GM15510 (cell line): Measurements from ENCODE around the gene FGD1.

Source experiments
- POLR2A ChIP-seq: IDR thresholded peaks from 3 replicates; pipeline ENCODE4 v1.6.1; 2011; ENCODE audit warnings: borderline replicate concordance; ENCODE audit not compliant: insufficient read length; ENCODE audit errors: extremely low read depth

FGD1 gene

DNA sequence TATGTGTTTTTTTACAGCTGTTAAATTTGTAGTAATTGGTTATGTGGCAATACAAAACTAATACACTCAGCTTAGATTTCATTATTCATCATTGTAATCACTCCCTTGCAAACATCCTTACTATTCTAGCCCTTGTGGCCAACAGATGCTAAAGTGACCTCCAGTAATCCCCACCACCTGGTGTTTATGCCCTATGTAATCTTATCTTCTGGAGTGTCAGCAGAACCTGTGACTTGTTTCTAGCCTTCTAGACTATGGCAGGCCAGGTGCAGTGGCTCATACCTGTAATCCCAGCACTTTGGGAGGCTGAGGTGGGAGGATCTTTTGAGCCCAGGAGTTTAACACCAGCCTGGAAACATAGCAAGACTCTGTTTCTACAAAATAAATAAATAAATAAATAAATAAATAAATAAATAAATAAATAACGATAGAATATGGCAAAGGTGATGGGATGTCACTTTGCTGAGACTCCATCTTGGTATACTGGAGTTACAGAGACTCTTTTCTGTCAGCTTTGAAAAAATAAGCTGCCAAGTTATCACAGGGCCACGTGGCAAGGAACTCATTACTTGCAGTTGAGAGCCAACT is 68.1 kb downstream of the FGD1 start:
- no peak for TF ChIP-seq POLR2A

DNA sequence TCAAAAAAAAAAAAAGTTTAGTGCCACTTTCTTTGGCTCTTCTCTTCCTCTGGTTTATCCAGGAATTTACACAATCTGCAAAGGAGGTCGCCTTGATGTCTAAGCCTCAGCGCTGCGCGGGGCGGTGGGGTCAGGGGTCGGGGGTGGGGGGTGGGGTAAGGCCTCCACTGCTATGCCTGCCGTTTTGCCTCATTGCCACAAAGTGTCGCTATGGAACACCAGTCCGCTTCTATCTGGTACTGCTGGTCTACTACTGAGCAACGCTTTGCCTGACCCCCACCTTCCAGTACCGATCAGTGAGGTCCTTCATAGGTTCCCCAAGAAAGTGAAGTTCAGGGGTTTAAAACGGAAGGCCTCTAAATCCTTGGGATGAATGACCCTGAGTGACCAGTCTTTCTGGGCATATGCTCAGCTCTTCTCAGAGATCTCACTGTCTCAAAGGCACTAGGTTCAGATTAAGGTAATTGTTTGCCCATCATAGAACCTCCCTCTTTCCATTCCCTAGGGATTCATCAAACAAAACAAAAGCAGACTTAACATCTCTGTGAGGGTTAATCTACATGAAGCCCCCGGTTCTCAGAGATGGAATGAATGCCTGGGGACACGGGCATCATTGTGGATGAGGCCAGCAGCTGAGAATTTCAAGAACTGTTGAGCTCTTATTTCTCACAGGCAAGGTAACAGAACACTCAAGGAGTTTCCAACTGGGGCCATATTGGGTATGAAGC is 72.7 kb downstream of the FGD1 start:
- no peak for TF ChIP-seq POLR2A

DNA sequence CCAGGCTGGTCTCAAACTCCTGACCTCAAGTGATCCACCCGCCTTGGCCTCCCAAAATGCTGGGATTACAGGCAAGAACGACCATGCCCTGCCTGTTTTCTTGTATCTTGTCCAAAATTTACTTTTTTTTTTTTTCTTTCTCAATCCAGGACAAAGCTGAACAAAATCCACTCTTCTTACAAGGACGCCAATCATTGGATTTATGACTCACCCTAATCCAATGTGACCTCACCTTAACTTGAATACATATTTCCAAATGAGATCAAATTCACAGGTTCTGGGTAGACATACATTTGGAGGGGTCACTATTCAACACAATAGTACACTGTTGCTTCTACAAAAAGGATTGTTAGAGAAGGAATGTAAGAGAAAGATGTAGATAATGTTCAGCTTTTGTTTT is 73.9 kb downstream of the FGD1 start:
- no peak for TF ChIP-seq POLR2A

DNA sequence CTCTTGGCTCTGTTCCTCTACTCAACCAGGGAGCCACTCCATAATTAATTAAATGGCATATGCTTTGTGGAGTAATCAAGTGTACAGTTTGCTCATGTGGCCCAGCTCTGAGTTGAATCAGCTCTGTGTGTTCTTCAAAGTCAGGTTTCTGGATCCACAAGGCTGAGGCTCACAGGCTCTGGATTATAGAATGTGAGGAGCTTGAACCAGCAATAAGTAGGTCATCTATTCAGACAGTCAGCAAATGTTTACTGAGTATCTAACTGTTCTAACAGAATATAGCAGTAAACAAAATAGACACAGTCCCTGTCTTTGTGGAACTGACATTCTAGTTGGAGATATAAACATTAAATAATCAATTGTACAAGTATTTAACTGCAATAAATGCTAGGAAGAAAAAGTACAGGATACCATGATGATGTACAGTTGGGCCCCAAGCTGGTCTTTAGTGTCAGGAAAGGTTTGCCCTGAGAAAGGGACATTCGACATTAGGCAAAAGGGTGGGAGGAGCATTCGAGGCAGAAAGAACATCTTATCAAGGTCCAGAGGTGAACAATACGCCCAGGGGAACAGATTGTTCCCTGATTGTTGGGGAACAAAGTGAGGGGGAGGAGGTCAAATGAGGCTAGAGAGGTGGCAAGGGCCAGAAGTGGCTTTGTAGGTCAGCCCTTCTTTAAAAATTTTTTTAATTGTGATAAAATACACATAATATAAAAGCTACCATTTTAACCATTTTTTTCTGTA is 76.3 kb downstream of the FGD1 start:
- TF ChIP-seq POLR2A: no peak

DNA sequence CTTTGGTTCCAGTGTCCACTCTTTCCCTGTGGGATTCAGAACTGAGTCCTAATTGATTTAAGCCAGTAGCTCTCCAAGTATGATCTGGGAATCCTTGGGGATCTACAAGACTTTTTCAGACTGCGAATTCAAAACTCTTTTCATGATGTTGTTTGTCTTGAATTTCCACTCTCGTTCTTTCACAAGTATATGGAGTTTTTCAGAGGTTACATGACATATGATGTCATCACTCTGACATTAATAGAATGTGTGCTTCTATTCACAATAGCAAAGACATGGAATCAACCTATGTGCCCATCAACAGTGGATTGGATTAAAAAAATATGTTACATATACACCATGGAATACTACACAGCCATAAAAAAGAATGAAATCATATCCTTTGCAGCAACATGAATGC is 79.1 kb downstream of the FGD1 start:
- TF ChIP-seq POLR2A: no peak

DNA sequence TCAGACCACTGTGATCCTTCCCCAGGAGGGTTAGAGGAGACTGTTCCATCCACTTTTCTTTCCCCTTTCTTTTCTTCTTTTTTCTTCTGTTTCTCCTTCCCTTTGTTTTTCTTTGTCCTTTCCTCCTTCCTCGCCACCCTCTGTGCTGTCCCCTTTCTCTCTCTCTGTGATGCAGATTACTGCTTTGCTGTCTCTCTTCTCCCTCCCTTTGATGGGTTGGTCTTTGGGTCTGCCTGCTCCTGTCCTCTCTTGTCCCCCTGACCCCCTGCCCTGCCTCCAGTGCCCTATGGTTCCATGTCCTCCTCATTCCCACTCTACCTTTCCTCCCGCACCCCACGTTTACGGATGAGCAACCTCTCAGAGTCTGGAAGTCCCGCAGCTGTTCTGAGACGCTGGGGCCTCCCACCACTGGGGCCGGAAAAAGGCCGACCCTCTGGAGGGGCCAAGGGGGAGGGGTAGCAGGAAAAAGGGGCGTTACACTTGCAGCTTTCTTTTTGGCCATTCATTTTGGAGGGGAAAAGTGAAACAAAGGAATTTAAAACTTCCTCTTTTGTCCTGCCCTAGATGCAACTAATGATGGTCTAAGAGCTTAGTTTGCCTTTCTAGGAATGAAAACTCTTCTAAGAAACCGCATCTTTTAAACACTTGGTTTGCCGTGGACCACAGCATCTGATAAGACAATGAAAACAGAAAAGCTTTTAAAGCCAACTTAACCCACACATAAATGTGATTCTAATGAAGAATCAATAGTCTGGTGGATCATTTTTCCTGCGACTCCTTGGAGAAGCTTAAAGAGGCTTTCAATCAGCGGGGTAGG is 80.3 kb downstream of the FGD1 start:
- TF ChIP-seq POLR2A: no peak

DNA sequence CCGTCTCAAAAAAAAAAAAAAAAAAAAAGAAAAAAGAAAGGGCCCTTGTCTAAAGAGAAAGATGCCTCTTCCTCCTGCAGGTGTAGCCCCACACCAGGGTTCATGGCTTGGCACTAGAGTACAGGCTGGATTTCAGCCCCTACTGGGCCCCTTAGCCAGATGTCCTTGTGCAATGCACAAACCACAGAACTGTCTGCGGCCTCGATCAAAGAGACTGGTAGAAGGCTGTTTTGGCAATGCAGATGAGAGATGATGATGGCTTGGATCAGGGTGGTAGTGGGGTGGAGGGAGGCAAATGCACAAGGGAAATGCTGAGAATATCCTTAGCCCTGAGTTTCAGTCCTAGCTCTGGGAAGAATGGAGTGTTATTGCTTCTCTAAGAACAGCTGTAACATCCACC is 82.3 kb downstream of the FGD1 start:
- TF ChIP-seq POLR2A: no peak

DNA sequence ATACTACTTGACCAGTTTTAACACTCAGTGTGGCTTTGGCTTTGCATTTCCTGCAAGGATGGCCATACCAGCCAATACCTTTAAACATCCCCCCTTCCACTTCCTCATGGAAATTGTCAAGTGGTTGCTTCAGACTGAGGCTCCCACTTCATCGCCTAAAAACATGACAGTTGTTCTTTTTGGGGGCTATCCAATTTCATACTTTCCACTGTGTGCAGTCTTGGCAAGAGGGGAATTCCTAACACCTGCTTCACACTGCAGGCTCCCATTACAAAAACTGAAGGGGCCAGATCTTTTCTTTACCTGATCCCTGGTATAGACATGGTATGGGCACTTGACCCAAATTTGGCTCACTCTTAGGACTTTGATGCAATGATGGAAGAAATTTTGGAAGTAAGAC is 84.3 kb downstream of the FGD1 start:
- no peak for TF ChIP-seq POLR2A

DNA sequence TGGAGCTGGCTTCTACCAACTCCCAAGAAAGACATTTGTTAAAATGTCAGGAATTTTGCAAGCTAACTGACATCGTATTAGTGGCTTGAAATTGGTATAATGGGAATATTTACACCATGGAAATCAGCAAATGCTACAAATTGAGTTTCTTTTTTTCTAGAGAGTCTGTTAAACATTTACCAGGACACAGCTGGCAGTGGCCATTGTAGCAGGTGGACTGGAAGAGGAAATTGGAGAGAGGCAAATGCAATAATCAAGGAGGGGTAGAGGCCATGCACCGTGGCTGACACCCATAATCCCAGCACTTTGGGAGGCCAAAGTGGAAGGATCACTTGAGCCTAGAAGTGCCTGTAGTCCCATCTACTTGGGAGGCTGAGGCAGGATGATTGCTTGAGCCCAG is 88.8 kb downstream of the FGD1 start:
- TF ChIP-seq POLR2A: no peak

DNA sequence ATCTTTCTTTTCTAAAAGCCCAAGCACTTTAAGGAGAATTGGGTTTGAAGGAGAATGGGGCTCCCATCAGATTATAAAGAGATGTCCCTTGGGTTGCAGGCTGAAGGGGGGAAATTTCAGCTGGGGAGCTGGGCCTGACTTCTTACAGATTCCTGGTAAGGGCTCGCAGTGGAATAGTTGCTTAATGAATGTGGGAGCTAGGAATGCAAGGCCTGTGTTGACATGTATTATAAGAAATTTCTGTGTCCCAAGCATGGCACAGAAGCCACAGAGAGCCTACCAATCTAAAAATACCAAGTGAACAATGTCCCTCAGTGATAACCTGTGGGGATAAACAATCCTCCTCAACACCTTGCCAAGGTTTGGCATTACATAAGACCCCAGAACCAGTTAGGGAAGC is 98.9 kb downstream of the FGD1 start:
- TF ChIP-seq POLR2A: no peak
